ENCODE results near the gene MGRN1. TPM values are rescaled to one million over a fixed set of nuclear protein-coding genes. Genes with fewer than 3 reads are reported as not detected.

MGRN1 gene
- total RNA-seq, 1 donor from 2014 or later, result 40.6 TPM

- H3K4me3 ChIP-seq (ENCODE audit: low read depth, low read length), result peak overlapping the region; percentile 79
- no peak for TF ChIP-seq CTCF (conservative IDR thresholded peaks at IDR 0.05; ENCODE audit: low read depth, low read length)
- DNase-seq (ENCODE audit: low read depth), result no peak
Observed at GRCh38 chr16:4613636-4614570, 10.7 kb upstream of the MGRN1 start.

- no peak for DNase-seq (ENCODE audit: low read depth)
- H3K4me3 ChIP-seq (ENCODE audit: low read depth, low read length), result peak within 1 kb of the TSS; percentile 79
- TF ChIP-seq CTCF (conservative IDR thresholded peaks at IDR 0.05; ENCODE audit: low read depth, low read length), result no peak
Observed at GRCh38 chr16:4614571-4615383, 9.8 kb upstream of the MGRN1 start, which contains the start of gene UBALD1. UBALD1 (minus strand) TSS chr16:4614888; CDS start chr16:4614797, 91 bp downstream.

GRCh38 chr16:4615384-4616046 lies 9.1 kb upstream of the MGRN1 start:
- TF ChIP-seq CTCF (conservative IDR thresholded peaks at IDR 0.05; ENCODE audit: low read depth, low read length), result no peak

GRCh38 chr16:4616047-4616811 lies 8.4 kb upstream of the MGRN1 start:
- DNase-seq (ENCODE audit: low read depth), result peak; percentile 94
- peak; percentile 41 for TF ChIP-seq CTCF (conservative IDR thresholded peaks at IDR 0.05; ENCODE audit: low read depth, low read length)
- H3K4me3 ChIP-seq (ENCODE audit: low read depth, low read length), result peak overlapping the region; percentile 78

More at GRCh38 chr16:4615384-4616046, 9.1 kb upstream of the MGRN1 start:
- peak overlapping the region; percentile 79 for H3K4me3 ChIP-seq (ENCODE audit: low read depth, low read length)
- DNase-seq (ENCODE audit: low read depth), result no peak

DNA sequence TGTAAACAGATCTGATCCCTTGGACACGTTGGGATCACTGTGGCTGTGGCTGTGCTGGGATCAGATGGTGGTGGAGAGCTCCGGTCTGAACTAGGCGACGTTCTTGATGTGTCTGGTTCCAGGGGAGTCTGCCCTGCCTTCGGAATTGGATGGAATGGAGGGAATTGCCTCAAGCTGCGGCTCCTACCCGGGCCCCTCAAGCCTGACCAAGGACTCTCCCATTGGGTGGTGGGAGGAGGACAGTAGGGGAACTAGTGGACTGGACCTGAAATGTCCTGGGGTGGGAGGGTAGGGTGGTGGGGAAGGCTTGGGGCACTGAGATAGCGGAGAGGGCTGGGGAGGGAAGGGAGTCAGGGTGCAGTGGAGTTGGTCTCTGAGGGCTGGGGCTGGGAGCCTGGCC lies 6.7 kb upstream of the MGRN1 start:
- H3K4me3 ChIP-seq (ENCODE audit: low read depth, low read length), result no peak overlapping the region
- no peak for DNase-seq (ENCODE audit: low read depth)
- TF ChIP-seq CTCF (conservative IDR thresholded peaks at IDR 0.05; ENCODE audit: low read depth, low read length), result no peak

Data from epithelial cell of proximal tubule (primary cell).